Ishikawa (cell line): ENCODE results near the gene AGPAT1.

Source experiments
- CEBPB ChIP-seq: IDR thresholded peaks from 2 replicates; pipeline ENCODE4 v1.6.1; 2012
- CREB1 ChIP-seq: IDR thresholded peaks from 2 replicates; pipeline ENCODE4 v1.6.1; 2012; ENCODE audit warnings: low read depth
- EGR1 ChIP-seq: IDR thresholded peaks from 2 replicates; pipeline ENCODE4 v1.6.1; 2012
- EP300 ChIP-seq: IDR thresholded peaks from 2 replicates; pipeline ENCODE4 v1.6.1; 2012; ENCODE audit warnings: borderline replicate concordance
- FOXM1 ChIP-seq: IDR thresholded peaks from 2 replicates; pipeline ENCODE4 v1.6.1; 2012; ENCODE audit warnings: low read depth, borderline replicate concordance
- MAX ChIP-seq: IDR thresholded peaks from 2 replicates; pipeline ENCODE4 v1.6.1; 2012
- NFIC ChIP-seq: IDR thresholded peaks from 2 replicates; pipeline ENCODE4 v1.6.1; 2012
- RAD21 ChIP-seq: IDR thresholded peaks from 2 replicates; pipeline ENCODE4 v1.6.1; 2012; ENCODE audit warnings: low read depth
- REST ChIP-seq: IDR thresholded peaks from 2 replicates; pipeline ENCODE4 v1.6.1; 2012; ENCODE audit warnings: low read depth, mild to moderate bottlenecking
- TAF1 ChIP-seq: IDR thresholded peaks from 2 replicates; pipeline ENCODE4 v1.6.1; 2012; ENCODE audit warnings: low read depth, mild to moderate bottlenecking
- TCF12 ChIP-seq: IDR thresholded peaks from 2 replicates; pipeline ENCODE4 v1.6.1; 2012; ENCODE audit warnings: low read depth
- TEAD4 ChIP-seq: IDR thresholded peaks from 2 replicates; pipeline ENCODE4 v1.6.1; 2012
- USF1 ChIP-seq: IDR thresholded peaks from 2 replicates; pipeline ENCODE4 v1.6.1; 2012
- YY1 ChIP-seq: IDR thresholded peaks from 2 replicates; pipeline ENCODE4 v1.6.1; 2012; ENCODE audit warnings: low read depth
- ZBTB7A ChIP-seq: IDR thresholded peaks from 2 replicates; pipeline ENCODE4 v1.6.1; 2012; ENCODE audit warnings: low read depth

AGPAT1 gene

GRCh38 chr6:32174416-32174815, 1.5 kb downstream of the AGPAT1 start:
- no peak for TF ChIP-seq REST
- TF ChIP-seq CEBPB = no peak
- TF ChIP-seq NFIC = no peak
- TF ChIP-seq EGR1 = no peak
- TF ChIP-seq CREB1 = no peak

GRCh38 chr6:32173051-32173727, 2.7 kb downstream of the AGPAT1 start:
- TF ChIP-seq TCF12 = no peak
- no peak for TF ChIP-seq CEBPB
- no peak for TF ChIP-seq RAD21
- no peak for TF ChIP-seq MAX
- no peak for TF ChIP-seq NFIC
- no peak for TF ChIP-seq USF1
- no peak for TF ChIP-seq REST
- no peak for TF ChIP-seq ZBTB7A
- no peak for TF ChIP-seq TAF1
- no peak for TF ChIP-seq EP300
- TF ChIP-seq EGR1 = no peak
- no peak for TF ChIP-seq YY1

GRCh38 chr6:32171234-32171633, 4.7 kb downstream of the AGPAT1 start:
- no peak for TF ChIP-seq EGR1
- no peak for TF ChIP-seq TAF1
- no peak for TF ChIP-seq CREB1
- TF ChIP-seq EP300 = no peak
- no peak for TF ChIP-seq ZBTB7A
- TF ChIP-seq USF1 = no peak
- TF ChIP-seq CEBPB = no peak
- TF ChIP-seq MAX = no peak
- TF ChIP-seq RAD21 = no peak
- no peak for TF ChIP-seq YY1
- TF ChIP-seq TEAD4 = no peak
- no peak for TF ChIP-seq REST
- no peak for TF ChIP-seq TCF12
- TF ChIP-seq FOXM1 = no peak

- TF ChIP-seq NFIC = no peak
- TF ChIP-seq EP300 = no peak
- TF ChIP-seq REST = no peak
- no peak for TF ChIP-seq CEBPB
- no peak for TF ChIP-seq EGR1
- no peak for TF ChIP-seq USF1
- no peak for TF ChIP-seq TEAD4
- TF ChIP-seq RAD21 = no peak
- TF ChIP-seq FOXM1 = no peak
Measured at GRCh38 chr6:32170294-32170693, 5.6 kb downstream of the AGPAT1 start.
